Suprapubic skin (tissue), 4 donors: Measurements from ENCODE around the gene DTNA. TPM values are rescaled to one million over a fixed set of nuclear protein-coding genes. Genes with fewer than 3 reads are reported as not detected.

Source experiments
- DNase-seq, 2 donors: peaks; one replicate each; pipeline ENCODE4 v3.0.0-alpha.2; 2019; ENCODE audit warnings: low spot score in 2 of 2
- H3K27ac ChIP-seq: fragments of 200-600 bp; sonication (generic); one replicate; pipeline ENCODE4 v1.5.1; 2019
- H3K27me3 ChIP-seq: fragments of 200-600 bp; sonication (generic); one replicate; pipeline ENCODE4 v1.5.1; 2019
- H3K36me3 ChIP-seq: fragments of 200-600 bp; sonication (generic); one replicate; pipeline ENCODE4 v1.5.1; 2019
- H3K4me1 ChIP-seq: fragments of 200-600 bp; sonication (generic); one replicate; pipeline ENCODE4 v1.5.1; 2019
- H3K4me3 ChIP-seq: fragments of 200-600 bp; sonication (generic); one replicate; pipeline ENCODE4 v1.5.1; 2019; ENCODE audit warnings: mild to moderate bottlenecking
- H3K9me3 ChIP-seq: fragments of 200-600 bp; sonication (generic); one replicate; pipeline ENCODE4 v1.5.1; 2019
- CTCF ChIP-seq, 2 donors: fragments of 200-600 bp in 1 of 2; fragments of 450-650 bp in 1 of 2; sonication (generic) in 1 of 2; IDR thresholded peaks; one replicate each; pipeline ENCODE4 v1.5.1; 2016 to 2019; ENCODE audit warnings: antibody characterized with exemption in 2 of 2, mild to moderate bottlenecking in 1 of 2, moderate library complexity in 1 of 2
- EP300 ChIP-seq: sonication (generic); formaldehyde crosslinking; IDR thresholded peaks from one replicate; pipeline ENCODE4 v1.6.1; 2017; ENCODE audit warnings: antibody characterized with exemption
- POLR2A ChIP-seq, 2 donors: fragments of 450-650 bp; IDR thresholded peaks; one replicate each; pipeline ENCODE4 v1.6.1; 2017; ENCODE audit warnings: antibody characterized with exemption in 2 of 2, mild to moderate bottlenecking in 2 of 2, moderate library complexity in 2 of 2
- POLR2AphosphoS5 ChIP-seq, 3 donors: sonication (generic); formaldehyde crosslinking; IDR thresholded peaks; one replicate each; pipeline ENCODE4 v1.6.1; 2017; ENCODE audit warnings: antibody characterized with exemption in 3 of 3
- WGBS: methylation state at CpG from one replicate; pipeline ENCODE4 v1.1.5; 2018; 5-methylcytosine and 5-hydroxymethylcytosine counted together
- total RNA-seq, 4 donors: library from RNA; depleted of rRNA; stranded (reverse); fragments of >200 nt; gene quantifications; one replicate each; pipeline ENCODE4 v1.1.0, GENCODE V29; 2016

DTNA gene
- total RNA-seq, 4 donors from 2014 or later, result 3.0 to 15.9 (median 5.1) TPM

GRCh38 chr18:34694591-34695165, 15.4 kb upstream of the DTNA start:
- no peaks in the 10 kb centered on the region for H3K36me3 ChIP-seq
- no peak for DNase-seq
- H3K27me3 ChIP-seq, result no peaks in the 10 kb centered on the region
- H3K4me3 ChIP-seq, result no peak overlapping the region
- no peaks in the 10 kb centered on the region for H3K4me1 ChIP-seq
- no peak overlapping the region for H3K27ac ChIP-seq
- no peaks in the 10 kb centered on the region for H3K9me3 ChIP-seq
- TF ChIP-seq POLR2A (IDR thresholded peaks at IDR 0.05) (no peak), CTCF (IDR thresholded peaks at IDR 0.05) (no peak), EP300 (no peak), POLR2AphosphoS5 (IDR thresholded peaks at IDR 0.05) (no peak)
- 49% methylated on average over 5 of the region's 5 CpGs for WGBS

- H3K27ac ChIP-seq, result no peak overlapping the region
- H3K9me3 ChIP-seq, result no peaks in the 10 kb centered on the region
- no peak for DNase-seq
- WGBS, result 61% methylated on average over 5 of the region's 5 CpGs
- no peaks in the 10 kb centered on the region for H3K4me1 ChIP-seq
- H3K27me3 ChIP-seq, result no peaks in the 10 kb centered on the region
- H3K36me3 ChIP-seq, result no peaks in the 10 kb centered on the region
- TF ChIP-seq POLR2AphosphoS5 (IDR thresholded peaks at IDR 0.05), result no peak
- no peak for TF ChIP-seq EP300
- H3K4me3 ChIP-seq, result no peak overlapping the region
Measured at GRCh38 chr18:34695310-34695709, 14.8 kb upstream of the DTNA start.

GRCh38 chr18:34696671-34697070, 13.4 kb upstream of the DTNA start:
- DNase-seq, result no peak
- TF ChIP-seq POLR2AphosphoS5 (IDR thresholded peaks at IDR 0.05), result no peak
- no peak for TF ChIP-seq CTCF (IDR thresholded peaks at IDR 0.05)
- no peak for TF ChIP-seq POLR2A (IDR thresholded peaks at IDR 0.05)
- no peak for TF ChIP-seq EP300
- no peaks in the 10 kb centered on the region for H3K4me1 ChIP-seq
- WGBS, result 94% methylated on average over 2 of the region's 2 CpGs
- H3K9me3 ChIP-seq, result no peaks in the 10 kb centered on the region
- no peak overlapping the region for H3K4me3 ChIP-seq
- H3K27ac ChIP-seq, result no peak overlapping the region
- H3K36me3 ChIP-seq, result no peaks in the 10 kb centered on the region
- no peaks in the 10 kb centered on the region for H3K27me3 ChIP-seq

- no peak for TF ChIP-seq EP300
- TF ChIP-seq POLR2A (IDR thresholded peaks at IDR 0.05), result no peak
- TF ChIP-seq POLR2AphosphoS5 (IDR thresholded peaks at IDR 0.05), result no peak
- no peak for TF ChIP-seq CTCF (IDR thresholded peaks at IDR 0.05)
- 100% methylated on average over 1 of the region's 1 CpG for WGBS
Measured at GRCh38 chr18:34697233-34697632, 12.9 kb upstream of the DTNA start.

GRCh38 chr18:34697891-34698290, 12.2 kb upstream of the DTNA start:
- 65% methylated on average over 3 of the region's 3 CpGs for WGBS
- Histone ChIP-seq H3K4me1 (no peaks in the 10 kb centered on the region), H3K27ac (no peak overlapping the region), H3K4me3 (no peak overlapping the region), H3K9me3 (no peaks in the 10 kb centered on the region), H3K27me3 (no peaks in the 10 kb centered on the region), H3K36me3 (no peaks in the 10 kb centered on the region)
- TF ChIP-seq POLR2AphosphoS5 (IDR thresholded peaks at IDR 0.05) (no peak), EP300 (no peak)
- no peak for DNase-seq

More at GRCh38 chr18:34697233-34697632, 12.9 kb upstream of the DTNA start:
- Histone ChIP-seq H3K4me1 (no peaks in the 10 kb centered on the region), H3K36me3 (no peaks in the 10 kb centered on the region), H3K4me3 (no peak overlapping the region), H3K9me3 (no peaks in the 10 kb centered on the region), H3K27me3 (no peaks in the 10 kb centered on the region), H3K27ac (no peak overlapping the region)
- DNase-seq, result no peak

GRCh38 chr18:34701911-34702310, 8.2 kb upstream of the DTNA start:
- Histone ChIP-seq H3K9me3 (no peaks in the 10 kb centered on the region), H3K27me3 (no peaks in the 10 kb centered on the region), H3K4me1 (no peaks in the 10 kb centered on the region), H3K27ac (no peak overlapping the region), H3K4me3 (no peak overlapping the region), H3K36me3 (no peaks in the 10 kb centered on the region)
- no peak for DNase-seq
- TF ChIP-seq POLR2AphosphoS5 (IDR thresholded peaks at IDR 0.05), result no peak
- no peak for TF ChIP-seq EP300
- TF ChIP-seq CTCF (IDR thresholded peaks at IDR 0.05), result no peak
- no peak for TF ChIP-seq POLR2A (IDR thresholded peaks at IDR 0.05)
- WGBS, result 79% methylated on average over 3 of the region's 3 CpGs
